ACC112 (cell line): Measurements from ENCODE around the gene GCNA.
"Not testable (repeated sequence)": the region's sequence is repeated elsewhere in the genome, so short reads cannot be mapped to it uniquely, and the experiment has no call there.

Experiments
- H2AFZ ChIP-seq: fragments of 200-600 bp; sonication (generic); one replicate; pipeline ENCODE4 v1.6.0; 2017; ENCODE audit warnings: antibody characterized with exemption, low read length; ENCODE audit not compliant: unreplicated experiment
- H3K27ac ChIP-seq: fragments of 200-600 bp; sonication (generic); 2 replicates; pipeline ENCODE4 v1.5.1; 2014; ENCODE audit warnings: low read depth, mild to moderate bottlenecking, antibody characterized with exemption, low read length, moderate library complexity
- H3K27me3 ChIP-seq: fragments of 200-600 bp; sonication (generic); 2 replicates; pipeline ENCODE4 v1.6.1; 2014; ENCODE audit warnings: mild to moderate bottlenecking, antibody characterized with exemption, low read length, moderate library complexity, mixed read lengths; ENCODE audit not compliant: insufficient read depth
- H3K36me3 ChIP-seq: fragments of 200-600 bp; sonication (generic); 2 replicates; pipeline ENCODE4 v1.6.1; 2016; ENCODE audit warnings: mild to moderate bottlenecking, antibody characterized with exemption, low read length, moderate library complexity, mixed read lengths; ENCODE audit not compliant: insufficient read depth
- H3K4me1 ChIP-seq: fragments of 200-600 bp; sonication (generic); one replicate; pipeline ENCODE4 v1.6.1; 2016; ENCODE audit warnings: low read length, mixed read lengths; ENCODE audit not compliant: insufficient read depth, unreplicated experiment, control insufficient read depth
- H3K4me3 ChIP-seq: fragments of 200-600 bp; sonication (generic); 2 replicates; pipeline ENCODE4 v1.5.1; 2014; ENCODE audit warnings: mild to moderate bottlenecking, low read depth, low read length
- H3K79me2 ChIP-seq: fragments of 200-600 bp; sonication (generic); one replicate; pipeline ENCODE4 v1.6.0; 2016; ENCODE audit warnings: low read length; ENCODE audit not compliant: control insufficient read depth, unreplicated experiment, insufficient read depth

The GCNA gene

GRCh38 chrX:71661919-71662318 lies 83.7 kb downstream of the GCNA start:
- no peaks in the 10 kb centered on the region for H3K36me3 ChIP-seq
- no peak overlapping the region for H3K27ac ChIP-seq
- no peaks in the 10 kb centered on the region for H3K27me3 ChIP-seq
- no peaks in the 10 kb centered on the region for H3K4me1 ChIP-seq
- H3K79me2 ChIP-seq = no peaks in the 10 kb centered on the region
- H2AFZ ChIP-seq = no peak overlapping the region
- H3K4me3 ChIP-seq = no peak overlapping the region

- not testable (repeated sequence) for H3K27me3 ChIP-seq, H3K36me3 ChIP-seq, H2AFZ ChIP-seq, H3K27ac ChIP-seq, H3K4me1 ChIP-seq, H3K79me2 ChIP-seq, H3K4me3 ChIP-seq
Measured at GRCh38 chrX:71662654-71663053, 84.4 kb downstream of the GCNA start.
